IPS DF 6.9 (cell line): ENCODE data around the gene LRP1.

ENCODE experiments used
- DNase-seq: peaks from one replicate; pipeline ENCODE4 v3.0.0-alpha.2; 2013; ENCODE audit warnings: low read depth, low spot score
- H3K27ac ChIP-seq: one replicate; pipeline ENCODE4 v1.5.1; 2013; ENCODE audit warnings: low read length, control low read depth
- H3K27me3 ChIP-seq: 2 replicates; pipeline ENCODE4 v1.6.1; 2013; ENCODE audit warnings: mild to moderate bottlenecking, low read length; ENCODE audit not compliant: control insufficient read depth, insufficient read depth
- H3K36me3 ChIP-seq: 2 replicates; pipeline ENCODE4 v1.6.1; 2013; ENCODE audit warnings: low read length; ENCODE audit not compliant: control insufficient read depth, insufficient read depth
- H3K4me1 ChIP-seq: 2 replicates; pipeline ENCODE4 v1.6.1; 2013; ENCODE audit warnings: low read length; ENCODE audit not compliant: control insufficient read depth, insufficient read depth
- H3K4me3 ChIP-seq: 2 replicates; pipeline ENCODE4 v1.5.1; 2013; ENCODE audit warnings: mild to moderate bottlenecking, low read length
- H3K9me3 ChIP-seq: 2 replicates; pipeline ENCODE4 v1.6.1; 2013; ENCODE audit warnings: low read length, inconsistent platforms; ENCODE audit not compliant: control insufficient read depth, insufficient read depth
- WGBS: extraction: QIAGEN DNeasy Blood & Tissue Kit; methylation state at CpG from one replicate; pipeline ENCODE4 v1.1.7; 2013; ENCODE audit warnings: mixed read lengths, missing lambda C conversion rate; ENCODE audit not compliant: insufficient read length, insufficient coverage; 5-methylcytosine and 5-hydroxymethylcytosine counted together

Gene LRP1

GRCh38 chr12:57233357-57234232 is 105.3 kb downstream of the LRP1 start:
- Histone ChIP-seq H3K27ac (no peak overlapping the region), H3K36me3 (peaks cover 31% of the 10 kb centered on the region), H3K27me3 (peaks cover 24% of the 10 kb centered on the region), H3K4me1 (peaks cover 10% of the 10 kb centered on the region), H3K4me3 (no peak overlapping the region), H3K9me3 (no peaks in the 10 kb centered on the region)
- no CpG with 5 or more reads among the region's 15 CpGs for WGBS
- DNase-seq = no peak

- Histone ChIP-seq H3K4me3 (no peak overlapping the region), H3K36me3 (peaks cover 31% of the 10 kb centered on the region), H3K27me3 (peaks cover 25% of the 10 kb centered on the region), H3K4me1 (peaks cover 10% of the 10 kb centered on the region), H3K27ac (no peak overlapping the region), H3K9me3 (no peaks in the 10 kb centered on the region)
- no peak for DNase-seq
- no CpG with 5 or more reads among the region's 3 CpGs for WGBS
These were observed 105.9 kb downstream of the LRP1 start for GRCh38 chr12:57234233-57234570.

GRCh38 chr12:57234571-57235016 is 106.3 kb downstream of the LRP1 start:
- Histone ChIP-seq H3K4me1 (peaks cover 10% of the 10 kb centered on the region), H3K27ac (no peak overlapping the region), H3K4me3 (no peak overlapping the region), H3K9me3 (no peaks in the 10 kb centered on the region), H3K36me3 (peaks cover 31% of the 10 kb centered on the region), H3K27me3 (peaks cover 29% of the 10 kb centered on the region)
- WGBS = no CpG with 5 or more reads among the region's 10 CpGs
- no peak for DNase-seq

- no peak overlapping the region for H3K27ac ChIP-seq
- no peaks in the 10 kb centered on the region for H3K9me3 ChIP-seq
- H3K27me3 ChIP-seq = peaks cover 34% of the 10 kb centered on the region
- peaks cover 10% of the 10 kb centered on the region for H3K4me1 ChIP-seq
- H3K4me3 ChIP-seq = no peak overlapping the region
- DNase-seq = no peak
- WGBS = no CpG with 5 or more reads among the region's 26 CpGs
- H3K36me3 ChIP-seq = peaks cover 31% of the 10 kb centered on the region
These were observed 106.9 kb downstream of the LRP1 start for GRCh38 chr12:57235017-57235727.

- H3K27ac ChIP-seq = no peak overlapping the region
- H3K4me1 ChIP-seq = peaks cover 12% of the 10 kb centered on the region
- H3K9me3 ChIP-seq = no peaks in the 10 kb centered on the region
- WGBS = no CpG with 5 or more reads among the region's 8 CpGs
- DNase-seq = no peak
- H3K27me3 ChIP-seq = peaks cover 40% of the 10 kb centered on the region
- H3K36me3 ChIP-seq = peaks cover 31% of the 10 kb centered on the region
- no peak overlapping the region for H3K4me3 ChIP-seq
These were observed 107.4 kb downstream of the LRP1 start for GRCh38 chr12:57235728-57236131.

- no peaks in the 10 kb centered on the region for H3K9me3 ChIP-seq
- H3K27me3 ChIP-seq = peaks cover 46% of the 10 kb centered on the region
- H3K36me3 ChIP-seq = peaks cover 26% of the 10 kb centered on the region
- no peak overlapping the region for H3K4me3 ChIP-seq
- no peak for DNase-seq
- peaks cover 11% of the 10 kb centered on the region for H3K4me1 ChIP-seq
- H3K27ac ChIP-seq = no peak overlapping the region
- WGBS = no CpG with 5 or more reads among the region's 40 CpGs
These were observed 108.1 kb downstream of the LRP1 start for GRCh38 chr12:57236201-57236924.

- peaks cover 11% of the 10 kb centered on the region for H3K4me1 ChIP-seq
- no peak overlapping the region for H3K4me3 ChIP-seq
These were observed 108.8 kb downstream of the LRP1 start for GRCh38 chr12:57236925-57237595.

GRCh38 chr12:57237596-57237931 is 109.3 kb downstream of the LRP1 start:
- Histone ChIP-seq H3K27me3 (peaks cover 57% of the 10 kb centered on the region), H3K9me3 (no peaks in the 10 kb centered on the region), H3K4me1 (peaks cover 13% of the 10 kb centered on the region), H3K4me3 (no peak overlapping the region), H3K36me3 (peaks cover 14% of the 10 kb centered on the region), H3K27ac (no peak overlapping the region)
- DNase-seq = no peak
- WGBS = no CpG with 5 or more reads among the region's 5 CpGs

More at GRCh38 chr12:57236925-57237595, 108.8 kb downstream of the LRP1 start:
- no peak overlapping the region for H3K27ac ChIP-seq
- no peaks in the 10 kb centered on the region for H3K9me3 ChIP-seq
- no peak for DNase-seq
- WGBS = no CpG with 5 or more reads among the region's 9 CpGs
- H3K36me3 ChIP-seq = peaks cover 19% of the 10 kb centered on the region
- H3K27me3 ChIP-seq = peaks cover 53% of the 10 kb centered on the region

GRCh38 chr12:57237932-57238853 is 109.9 kb downstream of the LRP1 start:
- H3K4me1 ChIP-seq = peaks cover 13% of the 10 kb centered on the region
- H3K9me3 ChIP-seq = no peaks in the 10 kb centered on the region
- H3K27me3 ChIP-seq = peaks cover 57% of the 10 kb centered on the region
- H3K36me3 ChIP-seq = peaks cover 8% of the 10 kb centered on the region
- DNase-seq = no peak
- WGBS = no CpG with 5 or more reads among the region's 63 CpGs
- no peak overlapping the region for H3K27ac ChIP-seq
- H3K4me3 ChIP-seq = peak overlapping the region; percentile 27; the same call in 1 of the 2 replicates
